A549 (cell line): Measurements from ENCODE around the gene MAP3K10.

Experiments used
- CEBPB ChIP-seq, 2 experiments: fragments of >200 bp in 1 of 2; sonication (Bioruptor Twin) in 1 of 2; formaldehyde crosslinking in 1 of 2; IDR thresholded peaks; 2 replicates each; pipeline ENCODE4 v1.6.1; 2012 to 2016
- EP300 ChIP-seq, 2 experiments: fragments of >200 bp; sonication (Bioruptor Twin); formaldehyde crosslinking; IDR thresholded peaks; 2 replicates in 1 of 2; 3 replicates in 1 of 2; pipeline ENCODE4 v1.6.1; 2016 to 2017
- PBX3 ChIP-seq: IDR thresholded peaks from 2 replicates; pipeline ENCODE4 v1.6.1; 2012
- POLR2A ChIP-seq: IDR thresholded peaks from 2 replicates; pipeline ENCODE4 v1.6.1; 2012; ENCODE audit warnings: mild to moderate bottlenecking, low read length
- RARB ChIP-seq: fragments of 250-450 bp; sonication (Bioruptor Pico); IDR thresholded peaks from 2 replicates; pipeline ENCODE4 v1.8.0; 2021; ENCODE audit warnings: mild to moderate bottlenecking, moderate library complexity
- REST ChIP-seq: fragments of 200-600 bp; sonication (generic); IDR thresholded peaks from 2 replicates; pipeline ENCODE4 v1.6.1; 2016; ENCODE audit warnings: antibody characterized with exemption, mild to moderate bottlenecking, moderate library complexity
- TF ChIP-seq, protein P1 (sequence below): fragments of >200 bp; sonication (Bioruptor Twin); formaldehyde crosslinking; IDR thresholded peaks from 3 replicates; pipeline ENCODE4 v1.5.1; 2016
- TF ChIP-seq, protein P2 (sequence below): fragments of 450-650 bp; IDR thresholded peaks from 2 replicates; pipeline ENCODE4 v1.6.1; 2014; ENCODE audit warnings: antibody characterized with exemption

GRCh38 chr19:40251244-40251643 is 60.0 kb downstream of the MAP3K10 start:
- TF ChIP-seq, protein P1, sequence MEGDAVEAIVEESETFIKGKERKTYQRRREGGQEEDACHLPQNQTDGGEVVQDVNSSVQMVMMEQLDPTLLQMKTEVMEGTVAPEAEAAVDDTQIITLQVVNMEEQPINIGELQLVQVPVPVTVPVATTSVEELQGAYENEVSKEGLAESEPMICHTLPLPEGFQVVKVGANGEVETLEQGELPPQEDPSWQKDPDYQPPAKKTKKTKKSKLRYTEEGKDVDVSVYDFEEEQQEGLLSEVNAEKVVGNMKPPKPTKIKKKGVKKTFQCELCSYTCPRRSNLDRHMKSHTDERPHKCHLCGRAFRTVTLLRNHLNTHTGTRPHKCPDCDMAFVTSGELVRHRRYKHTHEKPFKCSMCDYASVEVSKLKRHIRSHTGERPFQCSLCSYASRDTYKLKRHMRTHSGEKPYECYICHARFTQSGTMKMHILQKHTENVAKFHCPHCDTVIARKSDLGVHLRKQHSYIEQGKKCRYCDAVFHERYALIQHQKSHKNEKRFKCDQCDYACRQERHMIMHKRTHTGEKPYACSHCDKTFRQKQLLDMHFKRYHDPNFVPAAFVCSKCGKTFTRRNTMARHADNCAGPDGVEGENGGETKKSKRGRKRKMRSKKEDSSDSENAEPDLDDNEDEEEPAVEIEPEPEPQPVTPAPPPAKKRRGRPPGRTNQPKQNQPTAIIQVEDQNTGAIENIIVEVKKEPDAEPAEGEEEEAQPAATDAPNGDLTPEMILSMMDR: no peak
- no peak for TF ChIP-seq CEBPB (IDR thresholded peaks at IDR 0.05)
- TF ChIP-seq, protein P2, sequence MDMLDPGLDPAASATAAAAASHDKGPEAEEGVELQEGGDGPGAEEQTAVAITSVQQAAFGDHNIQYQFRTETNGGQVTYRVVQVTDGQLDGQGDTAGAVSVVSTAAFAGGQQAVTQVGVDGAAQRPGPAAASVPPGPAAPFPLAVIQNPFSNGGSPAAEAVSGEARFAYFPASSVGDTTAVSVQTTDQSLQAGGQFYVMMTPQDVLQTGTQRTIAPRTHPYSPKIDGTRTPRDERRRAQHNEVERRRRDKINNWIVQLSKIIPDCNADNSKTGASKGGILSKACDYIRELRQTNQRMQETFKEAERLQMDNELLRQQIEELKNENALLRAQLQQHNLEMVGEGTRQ: no peak
- TF ChIP-seq REST: no peak
- no peak for TF ChIP-seq RARB (CRISPR knock-in tag)
- no peak for TF ChIP-seq PBX3
- no peak for TF ChIP-seq EP300 (IDR thresholded peaks at IDR 0.05)
- TF ChIP-seq POLR2A: no peak
